ENCODE results near the gene JHY.

GRCh38 chr11:122852074-122852795 lies 30.3 kb upstream of the JHY start:
- TF ChIP-seq CTCF (IDR thresholded peaks at IDR 0.05) (no peak), POLR2A (IDR thresholded peaks at IDR 0.05) (no peak)
